Measurements from ENCODE around the gene KYAT1. TPM values are rescaled to one million over a fixed set of nuclear protein-coding genes. Genes with fewer than 3 reads are reported as not detected.
A peak's percentile ranks its signal among the peaks of the same experiment; 100 is the strongest.

The KYAT1 gene
- total and polyA plus RNA-seq, 2 of the 13 experiments (the other 11 are each of a cell fraction or from before 2014, with no cell fraction given): 9.2 to 46.5 TPM

GRCh38 chr9:128912270-128912853 is 30.6 kb upstream of the KYAT1 start (continued):
- TF ChIP-seq MED1 (CRISPR knock-in tag; IDR thresholded peaks at IDR 0.05) (no peak), RFX3 (CRISPR knock-in tag; IDR thresholded peaks at IDR 0.05) (no peak), HNF1A (IDR thresholded peaks at IDR 0.05; ENCODE audit: low read depth) (no peak), HNF1A (CRISPR knock-in tag; IDR thresholded peaks at IDR 0.05; ENCODE audit: borderline replicate concordance) (no peak), ZNF780A (CRISPR knock-in tag; IDR thresholded peaks at IDR 0.05) (no peak), SOX13 (IDR thresholded peaks at IDR 0.05) (peak; percentile 86), SOX13 (CRISPR knock-in tag; conservative IDR thresholded peaks at IDR 0.05 in 1 of 2, IDR thresholded peaks at IDR 0.05 in 1 of 2) (peak in 1 of 2 experiments; percentile 95; a peak in 2 of 4 replicates), JUNB (CRISPR knock-in tag; IDR thresholded peaks at IDR 0.05; ENCODE audit: borderline replicate concordance) (peak; percentile 36; the same call in 1 of the 2 replicates), RAD51 (IDR thresholded peaks at IDR 0.05; ENCODE audit: borderline replicate concordance) (no peak), ZEB1 (IDR thresholded peaks at IDR 0.05; ENCODE audit: insufficient replicate concordance, low read depth) (no peak), TIGD3 (CRISPR knock-in tag; IDR thresholded peaks at IDR 0.05; ENCODE audit: borderline replicate concordance) (peak; percentile 40; the same call in 1 of the 2 replicates), SOX5 (CRISPR knock-in tag; IDR thresholded peaks at IDR 0.05; ENCODE audit: borderline replicate concordance) (peak; percentile 92; the same call in 1 of the 2 replicates), ZNF569 (CRISPR knock-in tag; IDR thresholded peaks at IDR 0.05; ENCODE audit: borderline replicate concordance) (no peak), TCF7L2 (IDR thresholded peaks at IDR 0.05; ENCODE audit: low read depth, low read length) (no peak), NCOA2 (CRISPR knock-in tag; IDR thresholded peaks at IDR 0.05) (peak; percentile 29; the same call in 1 of the 2 replicates), TAF1 (CRISPR knock-in tag; IDR thresholded peaks at IDR 0.05) (no peak), PATZ1 (CRISPR knock-in tag; IDR thresholded peaks at IDR 0.05) (peak; percentile 44; the same call in 1 of the 2 replicates), ZNF512B (CRISPR knock-in tag; IDR thresholded peaks at IDR 0.05; ENCODE audit: borderline replicate concordance) (0 out of 2 replicates have a peak, but pooled peaks have one; percentile 29), NFE2L1 (CRISPR knock-in tag; IDR thresholded peaks at IDR 0.05; ENCODE audit: borderline replicate concordance) (no peak), JUN (CRISPR knock-in tag; IDR thresholded peaks at IDR 0.05) (peak; percentile 23; the same call in 1 of the 2 replicates)
